ENCODE data around the gene TSPAN31. TPM values are rescaled to one million over a fixed set of nuclear protein-coding genes. Genes with fewer than 3 reads are reported as not detected.

TSPAN31 gene
- total and polyA plus RNA-seq, 9 of the 15 experiments (the other 6 are each of a cell fraction or from before 2014, with no cell fraction given), result 11.3 to 26.4 (median 14.3) TPM

- no peak for TF ChIP-seq ZNF639 (CRISPR knock-in tag; conservative IDR thresholded peaks at IDR 0.05 in 1 of 2, IDR thresholded peaks at IDR 0.05 in 1 of 2)
- no peak for TF ChIP-seq ZNF174 (CRISPR knock-in tag; IDR thresholded peaks at IDR 0.05)
- no peak for TF ChIP-seq GTF2E2 (tag; IDR thresholded peaks at IDR 0.05)
- TF ChIP-seq MCM3 (IDR thresholded peaks at IDR 0.05), result no peak
- TF ChIP-seq ZFX (CRISPR knock-in tag; IDR thresholded peaks at IDR 0.05), result no peak
- TF ChIP-seq JUND (IDR thresholded peaks at IDR 0.05; ENCODE audit: borderline replicate concordance, low read depth, low read length), result 0 out of 2 replicates have a peak, but pooled peaks have one; percentile 23
- TF ChIP-seq JUND (tag; IDR thresholded peaks at IDR 0.05; ENCODE audit: borderline replicate concordance, low read depth, low read length), result no peak
- no peak for TF ChIP-seq TAF9B (IDR thresholded peaks at IDR 0.05; ENCODE audit: partially characterized antibody)
- no peak for TF ChIP-seq CBFA2T2 (conservative IDR thresholded peaks at IDR 0.05)
Observed at GRCh38 chr12:57759360-57759980, 14.6 kb downstream of the TSPAN31 start (continued).

Data from K562 (cell line).